Measurements from ENCODE around the gene NENF.

DNA sequence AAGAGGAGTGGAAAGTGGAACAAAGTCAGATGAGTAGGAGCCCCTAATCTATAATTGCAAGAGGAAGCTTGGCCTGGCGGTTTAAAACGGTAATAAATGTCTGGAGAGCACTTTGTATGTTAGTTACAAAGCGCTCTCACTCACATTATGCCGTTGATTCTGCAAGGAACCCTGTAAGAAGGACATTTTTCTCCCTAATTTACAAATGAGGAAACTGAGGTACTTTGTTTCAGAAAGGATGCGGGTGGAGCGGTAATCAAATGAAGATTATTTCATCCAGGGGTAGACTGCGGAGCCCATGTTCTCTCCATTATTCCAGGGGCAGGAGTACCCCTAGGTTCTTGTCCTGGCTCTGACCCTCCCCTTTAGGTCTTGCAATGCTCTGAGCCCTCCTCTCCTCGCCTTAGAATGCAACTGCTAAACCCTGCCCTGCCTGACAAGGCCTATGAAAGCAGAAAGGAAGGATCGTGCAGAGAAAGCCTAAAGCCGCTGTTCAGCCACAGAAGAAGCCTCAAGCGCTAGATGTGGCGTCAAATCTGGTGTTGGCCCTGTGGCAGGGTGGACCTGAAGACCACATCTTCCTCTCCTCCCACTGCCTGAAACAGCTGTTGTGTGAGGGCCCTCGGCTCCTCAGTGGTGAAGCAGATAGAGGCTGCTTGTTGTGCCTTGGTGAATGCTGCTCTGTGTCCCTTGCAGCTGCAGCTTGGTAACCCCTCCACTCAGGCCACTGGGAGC is 17.4 kb upstream of the NENF start:
- no peak for TF ChIP-seq EZH2phosphoT487 (IDR thresholded peaks at IDR 0.05)
- TF ChIP-seq, protein P1, sequence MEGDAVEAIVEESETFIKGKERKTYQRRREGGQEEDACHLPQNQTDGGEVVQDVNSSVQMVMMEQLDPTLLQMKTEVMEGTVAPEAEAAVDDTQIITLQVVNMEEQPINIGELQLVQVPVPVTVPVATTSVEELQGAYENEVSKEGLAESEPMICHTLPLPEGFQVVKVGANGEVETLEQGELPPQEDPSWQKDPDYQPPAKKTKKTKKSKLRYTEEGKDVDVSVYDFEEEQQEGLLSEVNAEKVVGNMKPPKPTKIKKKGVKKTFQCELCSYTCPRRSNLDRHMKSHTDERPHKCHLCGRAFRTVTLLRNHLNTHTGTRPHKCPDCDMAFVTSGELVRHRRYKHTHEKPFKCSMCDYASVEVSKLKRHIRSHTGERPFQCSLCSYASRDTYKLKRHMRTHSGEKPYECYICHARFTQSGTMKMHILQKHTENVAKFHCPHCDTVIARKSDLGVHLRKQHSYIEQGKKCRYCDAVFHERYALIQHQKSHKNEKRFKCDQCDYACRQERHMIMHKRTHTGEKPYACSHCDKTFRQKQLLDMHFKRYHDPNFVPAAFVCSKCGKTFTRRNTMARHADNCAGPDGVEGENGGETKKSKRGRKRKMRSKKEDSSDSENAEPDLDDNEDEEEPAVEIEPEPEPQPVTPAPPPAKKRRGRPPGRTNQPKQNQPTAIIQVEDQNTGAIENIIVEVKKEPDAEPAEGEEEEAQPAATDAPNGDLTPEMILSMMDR (IDR thresholded peaks at IDR 0.05) = peak; percentile 1
- no peak for TF ChIP-seq EZH2 (IDR thresholded peaks at IDR 0.05)
